D721Med (cell line): Measurements from ENCODE around the gene GNG12.

Experiments
- DNase-seq: peaks from one replicate; pipeline ENCODE4 v3.0.0; 2011; ENCODE audit warnings: low spot score; ENCODE audit not compliant: insufficient read length
- FAIRE-seq: peaks from 2 replicates; lab custom pipeline; 2011; peaks lifted over from hg19 to GRCh38; lab: Jason Lieb, UNC
- CTCF ChIP-seq: IDR thresholded peaks from 2 replicates; pipeline ENCODE4 v1.5.1; 2012; ENCODE audit warnings: mild to moderate bottlenecking, control low read depth; ENCODE audit not compliant: insufficient read depth; ENCODE audit errors: missing control alignments

The GNG12 gene

DNA sequence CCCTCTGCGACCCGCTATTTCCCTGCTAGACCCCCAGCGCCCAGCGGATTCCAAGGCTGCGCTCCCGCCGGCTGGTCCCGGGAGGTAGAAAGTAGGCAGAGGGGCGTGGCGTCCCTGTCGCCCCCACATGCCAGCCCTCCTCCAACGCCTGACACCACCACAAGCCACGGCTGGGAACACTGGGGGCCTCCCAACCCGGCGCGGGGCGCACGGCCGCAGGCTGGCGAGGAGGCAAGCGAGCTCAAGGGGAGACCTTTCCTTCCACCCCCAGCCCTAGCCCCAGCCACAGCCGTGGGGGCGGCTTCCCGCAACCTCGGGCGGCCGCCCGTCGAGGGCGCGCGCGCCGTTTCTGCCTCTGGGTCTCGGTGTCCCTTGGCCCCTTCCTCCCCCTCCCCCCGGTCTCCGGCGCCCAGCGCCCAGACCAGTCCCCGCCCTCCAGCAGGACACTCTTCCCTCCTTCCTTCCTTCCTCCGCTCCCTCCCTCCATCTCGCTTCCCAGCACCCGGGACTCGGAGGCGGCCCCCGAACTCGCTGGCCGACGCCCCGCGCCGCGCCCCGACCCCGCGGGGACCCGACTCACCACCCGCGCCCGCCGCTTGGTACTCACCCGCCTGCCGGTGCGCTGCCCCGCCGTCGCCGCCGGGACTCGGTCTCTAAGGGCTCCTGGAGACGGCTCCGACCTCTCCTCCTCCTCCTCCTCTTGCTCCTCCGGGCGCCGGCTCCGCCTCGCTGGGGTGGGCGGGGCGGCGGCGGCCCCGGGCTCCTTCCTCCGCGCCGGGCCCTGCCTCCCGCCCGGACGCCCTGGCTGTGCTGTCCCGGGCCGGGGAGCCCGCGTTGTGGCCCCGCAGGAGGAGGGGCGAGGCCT lies at the start of gene GNG12:
Gene GNG12, minus strand, starts transcription at position 731 of the 865 bp plus-strand sequence. CDS start 125,781 bp downstream, outside the sequence.
- FAIRE-seq (no peak), DNase-seq (peak; percentile 42)
- no peak for TF ChIP-seq CTCF

DNA sequence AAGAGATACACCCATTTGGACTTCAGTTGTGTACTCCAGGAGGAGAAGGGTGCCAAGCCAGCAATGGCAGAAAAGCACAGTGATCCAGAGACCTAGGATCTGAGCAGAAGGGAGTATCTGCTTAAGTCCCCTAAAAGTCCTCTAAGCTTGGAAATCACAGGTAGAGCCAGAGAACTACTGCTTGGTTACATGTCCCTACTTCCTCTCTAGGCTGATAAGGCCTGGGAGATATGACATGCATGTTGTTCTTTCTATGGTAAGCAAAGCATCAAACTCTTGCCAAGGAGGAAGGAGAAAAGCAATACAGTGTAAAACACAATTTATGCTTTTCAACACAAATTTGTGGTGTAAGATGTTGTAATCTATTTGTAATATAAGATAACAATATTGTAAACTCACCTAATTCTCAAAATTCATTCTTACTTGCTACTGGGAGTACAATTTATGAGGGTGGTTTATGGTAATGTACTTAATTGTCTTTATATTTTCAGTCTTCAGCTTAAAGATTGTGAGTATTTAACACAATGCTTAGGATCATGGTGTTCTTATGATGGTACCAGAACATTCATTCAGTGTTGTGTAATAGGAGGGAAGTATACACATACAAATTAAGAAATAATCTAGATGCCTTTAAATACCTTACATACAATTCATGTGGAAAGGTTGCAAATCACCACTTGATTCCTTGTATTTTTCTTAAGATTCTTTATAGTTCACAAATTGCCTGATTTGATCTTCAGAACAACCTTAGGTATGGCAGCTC lies 49.1 kb upstream of the GNG12 start:
- no peak for TF ChIP-seq CTCF
- DNase-seq (no peak), FAIRE-seq (no peak)

GRCh38 chr1:67880056-67880601 lies 46.9 kb upstream of the GNG12 start:
- no peak for TF ChIP-seq CTCF
- DNase-seq = no peak
- FAIRE-seq = no peak

GRCh38 chr1:67879485-67879884 lies 46.2 kb upstream of the GNG12 start:
- DNase-seq (no peak), FAIRE-seq (no peak)
- no peak for TF ChIP-seq CTCF

DNA sequence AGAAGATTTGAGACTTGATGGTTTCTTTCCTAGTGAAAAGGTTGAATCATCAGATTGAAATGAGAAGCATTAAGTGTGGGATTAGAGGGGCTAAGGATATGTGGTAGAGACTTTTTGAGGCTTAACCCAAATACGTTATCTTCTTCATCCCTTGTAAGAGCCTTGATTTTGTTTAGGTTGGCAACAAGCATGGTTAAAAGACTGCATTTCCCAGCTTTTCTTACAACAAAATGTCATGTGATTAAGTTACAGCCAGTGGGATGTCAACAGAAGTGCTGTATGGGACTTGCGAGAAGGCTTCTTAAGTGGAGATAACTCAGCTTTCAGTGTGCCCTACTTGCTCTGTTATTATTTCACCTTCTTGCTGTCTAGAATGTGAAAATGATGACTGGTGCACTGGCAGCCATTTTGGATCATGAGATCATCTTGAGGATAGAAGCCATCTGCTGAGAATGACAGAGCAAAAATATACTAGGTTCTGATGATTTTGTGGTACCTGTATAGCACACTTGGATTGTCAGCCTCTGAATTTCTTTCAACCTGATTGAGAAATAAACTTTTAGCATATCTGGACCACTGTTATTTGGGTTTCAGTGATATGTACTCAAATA lies 41.3 kb upstream of the GNG12 start:
- peak; percentile 87 for FAIRE-seq
- TF ChIP-seq CTCF = no peak
- DNase-seq = no peak

DNA sequence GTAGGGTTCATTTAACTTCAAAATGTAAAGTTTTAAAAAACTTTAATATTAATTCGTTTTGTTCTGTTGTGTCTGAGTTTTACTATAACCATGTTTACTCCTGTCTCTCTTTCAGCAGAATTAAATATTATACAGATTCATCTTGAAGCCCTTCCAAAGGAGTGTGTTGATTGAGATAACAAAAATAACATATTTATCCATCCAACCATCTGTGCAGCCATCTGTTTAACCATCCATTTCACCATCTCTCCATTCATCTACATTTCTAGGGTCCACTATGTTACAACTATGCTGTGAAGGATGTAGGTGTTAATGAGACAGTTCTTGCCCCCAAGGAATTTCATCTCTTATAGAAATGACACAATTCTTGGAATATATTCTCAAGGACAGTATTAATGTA lies 36.0 kb upstream of the GNG12 start:
- DNase-seq (no peak), FAIRE-seq (peak; percentile 86)
- TF ChIP-seq CTCF = no peak
